ENCODE measurements around the gene CETN1.
A peak's percentile ranks its signal among the peaks of the same experiment; 100 is the strongest.

The CETN1 gene

DNA sequence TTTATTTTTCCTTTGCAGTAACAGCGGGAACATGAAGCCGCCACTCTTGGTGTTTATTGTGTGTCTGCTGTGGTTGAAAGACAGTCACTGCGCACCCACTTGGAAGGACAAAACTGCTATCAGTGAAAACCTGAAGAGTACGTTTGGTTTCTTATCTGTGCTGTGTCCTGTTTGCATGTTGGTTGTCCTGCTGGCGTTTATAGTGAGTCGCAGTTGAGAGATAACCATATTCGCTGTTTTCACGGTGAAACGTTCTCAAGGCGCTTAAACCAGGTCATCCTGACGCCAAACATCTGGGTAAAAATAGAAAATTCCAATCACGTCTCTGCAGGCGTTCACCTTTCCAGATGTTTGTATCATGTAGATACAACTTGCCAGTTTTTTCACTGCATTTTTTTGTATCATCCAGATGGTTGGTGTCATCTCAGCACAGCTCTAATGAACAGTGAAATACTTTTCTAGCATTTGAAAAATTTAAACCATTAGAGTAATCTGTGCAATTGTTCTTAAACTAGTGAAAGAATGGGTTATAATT is 37.9 kb downstream of the CETN1 start:
- H3K4me3 ChIP-seq (ENCODE audit: low read depth, low read length) = no peak overlapping the region
- no peak for DNase-seq (ENCODE audit: low read depth)

DNA sequence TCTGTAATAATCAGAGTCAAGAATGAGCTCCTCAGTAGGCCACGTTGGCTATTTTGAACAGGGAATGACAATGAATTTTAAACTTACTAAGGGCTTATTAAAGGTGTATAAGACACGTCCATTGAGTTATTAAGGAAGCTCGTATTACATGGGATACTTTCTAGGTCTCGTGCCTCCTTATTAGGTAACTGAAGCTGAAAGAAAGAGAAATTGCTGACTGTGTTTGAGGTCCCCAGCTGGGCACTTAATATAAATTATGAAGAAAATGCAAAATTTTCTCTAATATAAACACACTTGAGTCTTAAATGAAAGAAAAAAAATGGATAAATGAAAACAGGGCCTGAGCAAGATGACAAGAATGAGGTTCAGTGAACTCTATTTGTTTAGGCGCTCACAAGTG is 38.4 kb downstream of the CETN1 start:
- no peak overlapping the region for H3K4me3 ChIP-seq (ENCODE audit: low read depth, low read length)
- no peak for DNase-seq (ENCODE audit: low read depth)

DNA sequence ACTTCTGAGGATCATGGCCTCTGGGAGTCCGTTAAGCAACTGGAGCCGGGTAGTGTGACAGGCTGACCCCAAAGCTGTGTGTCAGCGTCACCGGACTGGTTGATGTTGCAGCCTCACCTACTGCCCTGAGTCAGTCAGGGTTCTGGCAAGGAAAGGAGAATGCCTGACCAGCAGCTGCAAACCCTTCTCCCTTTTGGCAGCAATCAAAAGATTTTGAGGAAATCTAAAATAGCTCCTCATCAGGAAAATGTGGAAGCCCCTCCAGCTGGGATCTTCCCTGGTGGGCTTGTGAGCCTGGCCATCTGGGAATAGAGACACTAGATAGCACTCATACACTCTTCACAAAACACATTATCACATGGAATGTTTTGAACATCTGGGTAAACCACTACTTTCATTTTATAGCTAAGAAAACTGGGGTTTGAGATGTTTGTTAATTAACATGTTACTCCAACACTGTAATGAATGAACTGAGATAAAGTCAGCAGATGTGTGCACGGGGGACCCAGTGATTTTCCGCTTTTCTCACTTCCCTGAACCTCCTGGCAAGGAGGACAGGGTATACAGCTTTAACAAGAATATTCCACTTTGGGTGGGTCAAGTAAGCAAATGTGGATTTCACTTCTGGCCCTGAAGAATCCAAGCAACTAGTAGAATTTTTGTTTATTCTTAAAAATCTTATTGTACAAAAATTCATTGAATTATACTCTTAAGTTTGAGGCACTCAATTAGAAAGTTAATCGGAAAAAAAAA is 41.3 kb downstream of the CETN1 start:
- DNase-seq (ENCODE audit: low read depth) = no peak

DNA sequence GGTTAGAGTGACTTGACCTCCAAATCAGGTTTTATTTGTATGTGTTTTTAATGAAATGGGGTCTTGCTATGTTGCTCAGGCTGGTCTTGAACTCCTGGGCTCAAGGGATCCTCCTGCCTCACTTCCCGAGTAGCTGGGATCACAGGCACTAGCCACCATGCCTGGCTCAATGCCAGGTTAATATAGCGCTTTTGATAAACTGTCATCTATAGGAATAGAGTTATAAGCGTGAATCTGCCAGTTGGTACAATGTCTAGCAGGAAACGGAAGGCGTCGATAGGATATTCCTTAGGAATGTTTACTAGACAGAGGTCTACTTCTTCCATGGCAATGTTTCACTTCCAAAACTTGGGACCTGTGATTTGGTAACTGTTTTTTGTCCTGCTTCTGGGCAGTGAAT is 42.1 kb downstream of the CETN1 start:
- DNase-seq (ENCODE audit: low read depth) = no peak

More for the DNA sequence above, 41.3 kb downstream of the CETN1 start:
- H3K4me3 ChIP-seq (ENCODE audit: low read depth, low read length) = no peak overlapping the region

DNA sequence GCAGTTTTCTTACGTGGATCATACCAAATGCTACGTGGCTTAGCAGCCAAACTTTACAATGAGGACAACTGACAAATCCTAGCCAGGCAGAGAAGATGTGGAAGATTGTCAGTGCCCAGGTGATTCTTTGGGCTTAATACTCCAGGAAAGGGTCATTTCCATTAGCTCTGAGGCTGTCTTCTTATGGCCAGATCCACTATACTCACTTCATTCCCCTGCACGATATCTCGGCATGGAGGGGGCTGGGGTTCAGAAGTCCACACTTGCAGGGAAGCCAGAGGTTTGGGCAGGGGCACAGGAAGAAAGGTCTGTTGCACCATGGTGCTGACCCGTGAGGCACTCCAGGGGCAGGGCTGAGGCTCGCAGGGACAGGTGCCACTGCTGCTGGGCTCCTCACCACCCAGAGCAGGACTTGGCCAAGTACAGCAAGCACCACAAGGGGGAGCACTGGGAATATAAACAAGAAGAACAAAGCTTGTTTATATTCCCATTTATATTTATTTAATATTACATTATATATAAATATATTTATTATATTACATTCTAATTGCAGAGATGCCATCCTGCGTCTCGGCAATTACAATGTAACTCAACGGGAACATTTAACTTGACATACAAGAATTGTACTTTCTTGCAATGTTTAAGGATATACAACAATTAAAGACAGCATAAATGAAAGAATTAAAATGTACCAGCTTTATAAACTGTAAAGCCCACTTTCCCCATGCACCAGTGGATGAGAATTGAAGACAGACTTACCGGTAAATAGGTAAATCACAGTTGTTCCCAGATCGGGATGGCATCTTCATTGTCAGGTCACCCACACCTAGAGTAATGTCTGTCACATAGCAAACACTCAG is 43.8 kb downstream of the CETN1 start:
- DNase-seq (ENCODE audit: low read depth) = peak; percentile 38

More for the DNA sequence above, 42.1 kb downstream of the CETN1 start:
- no peak overlapping the region for H3K4me3 ChIP-seq (ENCODE audit: low read depth, low read length)

DNA sequence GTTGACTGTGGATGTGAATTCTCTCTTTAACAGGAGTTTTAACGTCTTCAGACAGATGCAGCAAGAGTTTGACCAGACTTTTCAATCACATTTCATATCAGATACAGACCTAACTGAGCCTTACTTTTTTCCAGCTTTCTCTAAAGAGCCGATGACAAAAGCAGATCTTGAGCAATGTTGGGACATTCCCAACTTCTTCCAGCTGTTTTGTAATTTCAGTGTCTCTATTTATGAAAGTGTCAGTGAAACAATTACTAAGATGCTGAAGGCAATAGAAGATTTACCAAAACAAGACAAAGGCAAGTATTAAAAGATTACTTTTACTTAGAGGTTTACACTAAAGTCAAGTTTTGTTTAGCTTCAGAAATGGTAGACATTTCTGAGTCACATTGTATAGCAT is 47.1 kb downstream of the CETN1 start:
- no peak overlapping the region for H3K4me3 ChIP-seq (ENCODE audit: low read depth, low read length)
- DNase-seq (ENCODE audit: low read depth) = no peak

More for the DNA sequence above, 43.8 kb downstream of the CETN1 start:
- H3K4me3 ChIP-seq (ENCODE audit: low read depth, low read length) = no peak overlapping the region

DNA sequence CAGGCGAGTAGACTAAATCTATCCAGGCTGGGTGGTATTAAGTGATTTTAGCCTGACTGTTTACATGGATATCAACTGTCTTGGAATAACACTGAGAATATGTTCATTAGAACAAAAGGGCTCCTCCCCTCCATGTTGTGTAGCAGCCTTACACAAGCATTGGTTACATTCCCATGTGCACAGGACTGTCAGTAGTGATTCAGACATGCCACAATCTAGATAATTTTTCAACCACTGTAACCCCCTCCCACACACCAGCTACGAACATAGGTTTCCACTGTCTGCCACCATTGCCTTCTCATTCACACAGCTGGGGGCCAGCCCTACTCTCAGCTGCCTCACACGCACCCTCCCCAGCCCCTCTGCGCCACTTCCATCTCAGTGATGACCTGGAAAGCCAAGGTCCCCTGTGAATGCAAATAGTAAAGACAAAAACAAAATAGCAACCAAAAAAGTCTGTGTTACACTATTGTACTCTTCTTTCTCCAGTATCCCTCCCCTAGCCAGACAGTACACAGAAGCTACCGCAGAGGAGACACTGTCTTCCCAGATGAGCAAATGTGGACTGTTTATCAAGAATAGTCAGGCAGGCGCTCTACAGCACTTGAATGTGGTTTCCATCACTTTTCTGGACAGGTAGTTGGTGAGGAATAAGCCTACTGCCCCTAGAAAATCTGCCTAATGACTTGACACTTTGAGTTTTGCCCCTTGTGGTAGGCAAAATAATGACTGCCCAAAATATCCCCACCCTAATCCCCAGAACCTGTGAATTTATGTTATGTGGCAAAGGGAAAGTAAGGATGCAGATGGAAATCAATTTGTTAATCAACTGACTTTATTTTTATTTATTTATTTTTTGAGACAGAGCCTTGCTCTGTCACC is 49.3 kb downstream of the CETN1 start:
- DNase-seq (ENCODE audit: low read depth) = no peak

DNA sequence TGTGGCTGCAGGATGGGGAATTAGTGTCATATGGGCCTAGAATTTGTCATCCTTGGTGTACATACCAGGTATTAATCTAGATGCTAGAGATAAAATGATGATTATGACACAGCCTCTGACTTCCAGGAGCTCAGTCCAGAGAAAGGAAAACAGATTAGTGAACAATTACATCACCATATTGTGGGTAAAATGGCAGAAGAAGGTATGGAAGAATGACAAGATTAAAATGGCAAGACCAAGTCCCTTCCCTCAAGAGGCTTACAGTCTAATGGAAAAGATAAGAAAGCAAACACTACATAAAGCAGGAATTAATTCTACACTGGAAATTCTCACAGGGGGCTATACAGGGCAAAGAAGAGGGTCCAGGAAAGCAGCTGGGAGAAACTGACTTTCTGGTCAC is 51.4 kb downstream of the CETN1 start:
- no peak for DNase-seq (ENCODE audit: low read depth)
- no peak overlapping the region for H3K4me3 ChIP-seq (ENCODE audit: low read depth, low read length)

More for the DNA sequence above, 49.3 kb downstream of the CETN1 start:
- no peak overlapping the region for H3K4me3 ChIP-seq (ENCODE audit: low read depth, low read length)
